ENCODE data around the gene OR52N1.

DNA sequence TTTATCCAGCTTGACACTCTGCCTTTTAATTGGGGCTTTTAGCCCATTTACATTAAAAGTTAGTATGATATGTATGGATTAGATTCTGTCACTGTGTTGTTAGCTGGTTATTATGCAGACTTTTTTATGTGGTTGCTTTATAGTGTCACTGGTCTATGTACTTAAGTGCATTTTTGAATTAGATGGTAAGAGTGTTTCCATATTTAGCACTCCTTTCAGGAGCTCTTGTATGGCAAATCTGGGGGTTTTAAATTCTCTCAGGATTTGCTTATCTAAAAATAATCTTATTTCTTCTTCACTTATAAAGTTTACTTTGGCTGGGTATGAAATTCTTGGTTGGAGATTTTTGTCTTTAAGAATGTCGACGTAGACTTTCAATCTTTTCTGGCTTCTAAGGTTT is 46.6 kb upstream of the OR52N1 start:
- TF ChIP-seq ZFP3 (CRISPR knock-in tag; IDR thresholded peaks at IDR 0.05) (no peak), ARNTL (CRISPR knock-in tag; IDR thresholded peaks at IDR 0.05; ENCODE audit: borderline replicate concordance, low read depth) (no peak), SNAI2 (CRISPR knock-in tag; IDR thresholded peaks at IDR 0.05) (no peak), ZFP30 (CRISPR knock-in tag; IDR thresholded peaks at IDR 0.05) (no peak), ZNF70 (CRISPR knock-in tag; IDR thresholded peaks at IDR 0.05) (no peak), ISL1 (CRISPR knock-in tag; IDR thresholded peaks at IDR 0.05) (no peak), ZNF565 (CRISPR knock-in tag; conservative IDR thresholded peaks at IDR 0.05; ENCODE audit: low read depth) (no peak), OSR1 (CRISPR knock-in tag; IDR thresholded peaks at IDR 0.05) (no peak)
- TF ChIP-seq, protein P1, sequence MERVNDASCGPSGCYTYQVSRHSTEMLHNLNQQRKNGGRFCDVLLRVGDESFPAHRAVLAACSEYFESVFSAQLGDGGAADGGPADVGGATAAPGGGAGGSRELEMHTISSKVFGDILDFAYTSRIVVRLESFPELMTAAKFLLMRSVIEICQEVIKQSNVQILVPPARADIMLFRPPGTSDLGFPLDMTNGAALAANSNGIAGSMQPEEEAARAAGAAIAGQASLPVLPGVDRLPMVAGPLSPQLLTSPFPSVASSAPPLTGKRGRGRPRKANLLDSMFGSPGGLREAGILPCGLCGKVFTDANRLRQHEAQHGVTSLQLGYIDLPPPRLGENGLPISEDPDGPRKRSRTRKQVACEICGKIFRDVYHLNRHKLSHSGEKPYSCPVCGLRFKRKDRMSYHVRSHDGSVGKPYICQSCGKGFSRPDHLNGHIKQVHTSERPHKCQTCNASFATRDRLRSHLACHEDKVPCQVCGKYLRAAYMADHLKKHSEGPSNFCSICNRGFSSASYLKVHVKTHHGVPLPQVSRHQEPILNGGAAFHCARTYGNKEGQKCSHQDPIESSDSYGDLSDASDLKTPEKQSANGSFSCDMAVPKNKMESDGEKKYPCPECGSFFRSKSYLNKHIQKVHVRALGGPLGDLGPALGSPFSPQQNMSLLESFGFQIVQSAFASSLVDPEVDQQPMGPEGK (CRISPR knock-in tag; IDR thresholded peaks at IDR 0.05; ENCODE audit: borderline replicate concordance) = no peak
- TF ChIP-seq, protein P2, sequence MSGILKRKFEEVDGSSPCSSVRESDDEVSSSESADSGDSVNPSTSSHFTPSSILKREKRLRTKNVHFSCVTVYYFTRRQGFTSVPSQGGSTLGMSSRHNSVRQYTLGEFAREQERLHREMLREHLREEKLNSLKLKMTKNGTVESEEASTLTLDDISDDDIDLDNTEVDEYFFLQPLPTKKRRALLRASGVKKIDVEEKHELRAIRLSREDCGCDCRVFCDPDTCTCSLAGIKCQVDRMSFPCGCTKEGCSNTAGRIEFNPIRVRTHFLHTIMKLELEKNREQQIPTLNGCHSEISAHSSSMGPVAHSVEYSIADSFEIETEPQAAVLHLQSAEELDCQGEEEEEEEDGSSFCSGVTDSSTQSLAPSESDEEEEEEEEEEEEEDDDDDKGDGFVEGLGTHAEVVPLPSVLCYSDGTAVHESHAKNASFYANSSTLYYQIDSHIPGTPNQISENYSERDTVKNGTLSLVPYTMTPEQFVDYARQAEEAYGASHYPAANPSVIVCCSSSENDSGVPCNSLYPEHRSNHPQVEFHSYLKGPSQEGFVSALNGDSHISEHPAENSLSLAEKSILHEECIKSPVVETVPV (CRISPR knock-in tag; IDR thresholded peaks at IDR 0.05) = no peak
- TF ChIP-seq, protein P3, sequence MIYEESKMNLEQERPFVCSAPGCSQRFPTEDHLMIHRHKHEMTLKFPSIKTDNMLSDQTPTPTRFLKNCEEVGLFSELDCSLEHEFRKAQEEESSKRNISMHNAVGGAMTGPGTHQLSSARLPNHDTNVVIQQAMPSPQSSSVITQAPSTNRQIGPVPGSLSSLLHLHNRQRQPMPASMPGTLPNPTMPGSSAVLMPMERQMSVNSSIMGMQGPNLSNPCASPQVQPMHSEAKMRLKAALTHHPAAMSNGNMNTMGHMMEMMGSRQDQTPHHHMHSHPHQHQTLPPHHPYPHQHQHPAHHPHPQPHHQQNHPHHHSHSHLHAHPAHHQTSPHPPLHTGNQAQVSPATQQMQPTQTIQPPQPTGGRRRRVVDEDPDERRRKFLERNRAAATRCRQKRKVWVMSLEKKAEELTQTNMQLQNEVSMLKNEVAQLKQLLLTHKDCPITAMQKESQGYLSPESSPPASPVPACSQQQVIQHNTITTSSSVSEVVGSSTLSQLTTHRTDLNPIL (CRISPR knock-in tag; IDR thresholded peaks at IDR 0.05; ENCODE audit: low read depth) = no peak
- TF ChIP-seq, protein P4, sequence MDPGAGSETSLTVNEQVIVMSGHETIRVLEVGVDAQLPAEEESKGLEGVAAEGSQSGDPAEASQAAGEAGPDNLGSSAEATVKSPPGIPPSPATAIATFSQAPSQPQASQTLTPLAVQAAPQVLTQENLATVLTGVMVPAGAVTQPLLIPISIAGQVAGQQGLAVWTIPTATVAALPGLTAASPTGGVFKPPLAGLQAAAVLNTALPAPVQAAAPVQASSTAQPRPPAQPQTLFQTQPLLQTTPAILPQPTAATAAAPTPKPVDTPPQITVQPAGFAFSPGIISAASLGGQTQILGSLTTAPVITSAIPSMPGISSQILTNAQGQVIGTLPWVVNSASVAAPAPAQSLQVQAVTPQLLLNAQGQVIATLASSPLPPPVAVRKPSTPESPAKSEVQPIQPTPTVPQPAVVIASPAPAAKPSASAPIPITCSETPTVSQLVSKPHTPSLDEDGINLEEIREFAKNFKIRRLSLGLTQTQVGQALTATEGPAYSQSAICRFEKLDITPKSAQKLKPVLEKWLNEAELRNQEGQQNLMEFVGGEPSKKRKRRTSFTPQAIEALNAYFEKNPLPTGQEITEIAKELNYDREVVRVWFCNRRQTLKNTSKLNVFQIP (CRISPR knock-in tag; IDR thresholded peaks at IDR 0.05; ENCODE audit: borderline replicate concordance, low read depth) = no peak
